MM.1S (cell line): ENCODE measurements around the gene AK9.

Experiments used
- EZH2 ChIP-seq: fragments of 300-600 bp; sonication (generic); optimal IDR thresholded peaks from 2 replicates; pipeline ENCODE3; 2017; ENCODE audit warnings: low read depth, mild to moderate bottlenecking, antibody characterized with exemption, low read length, mixed read lengths
- EZH2phosphoT487 ChIP-seq: fragments of 300-600 bp; sonication (generic); IDR thresholded peaks from 2 replicates; pipeline ENCODE4 v1.6.1; 2018; ENCODE audit warnings: antibody characterized with exemption, low read length
- TF ChIP-seq, protein P1 (sequence below): fragments of 300-600 bp; sonication (generic); IDR thresholded peaks from 2 replicates; pipeline ENCODE4 v1.5.1; 2016; ENCODE audit warnings: antibody characterized with exemption, low read length, mixed read lengths

- TF ChIP-seq, protein P1, sequence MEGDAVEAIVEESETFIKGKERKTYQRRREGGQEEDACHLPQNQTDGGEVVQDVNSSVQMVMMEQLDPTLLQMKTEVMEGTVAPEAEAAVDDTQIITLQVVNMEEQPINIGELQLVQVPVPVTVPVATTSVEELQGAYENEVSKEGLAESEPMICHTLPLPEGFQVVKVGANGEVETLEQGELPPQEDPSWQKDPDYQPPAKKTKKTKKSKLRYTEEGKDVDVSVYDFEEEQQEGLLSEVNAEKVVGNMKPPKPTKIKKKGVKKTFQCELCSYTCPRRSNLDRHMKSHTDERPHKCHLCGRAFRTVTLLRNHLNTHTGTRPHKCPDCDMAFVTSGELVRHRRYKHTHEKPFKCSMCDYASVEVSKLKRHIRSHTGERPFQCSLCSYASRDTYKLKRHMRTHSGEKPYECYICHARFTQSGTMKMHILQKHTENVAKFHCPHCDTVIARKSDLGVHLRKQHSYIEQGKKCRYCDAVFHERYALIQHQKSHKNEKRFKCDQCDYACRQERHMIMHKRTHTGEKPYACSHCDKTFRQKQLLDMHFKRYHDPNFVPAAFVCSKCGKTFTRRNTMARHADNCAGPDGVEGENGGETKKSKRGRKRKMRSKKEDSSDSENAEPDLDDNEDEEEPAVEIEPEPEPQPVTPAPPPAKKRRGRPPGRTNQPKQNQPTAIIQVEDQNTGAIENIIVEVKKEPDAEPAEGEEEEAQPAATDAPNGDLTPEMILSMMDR: no peak
- TF ChIP-seq EZH2phosphoT487: no peak
- no peak for TF ChIP-seq EZH2
Measured at GRCh38 chr6:109457562-109457996, 233.4 kb downstream of the AK9 start.
